A673 (cell line): Measurements from ENCODE around the gene DNAI7.

Source experiments
- CTCF ChIP-seq: fragments of 300-800, 200-600 bp; sonication (generic); conservative IDR thresholded peaks from 2 replicates; pipeline ENCODE4 v1.5.1; 2017; ENCODE audit warnings: low read depth, mild to moderate bottlenecking, antibody characterized with exemption, low read length, moderate library complexity, mixed read lengths
- EZH2 ChIP-seq: fragments of 200-600 bp; sonication (generic); IDR thresholded peaks from 2 replicates; pipeline ENCODE4 v1.6.1; 2017; ENCODE audit warnings: borderline replicate concordance, low read depth, mild to moderate bottlenecking, mixed read lengths, antibody characterized with exemption, low read length; ENCODE audit not compliant: poor library complexity, severe bottlenecking

- TF ChIP-seq CTCF (no peak), EZH2 (no peak)
Measured at GRCh38 chr12:25236626-25237025, 41.7 kb upstream of the DNAI7 start.
